GM13976 (cell line): Measurements from ENCODE around the gene TBC1D22A.
"Not testable (repeated sequence)": the region's sequence is repeated elsewhere in the genome, so short reads cannot be mapped to it uniquely, and the experiment has no call there.

Source experiments
- DNase-seq: peaks from one replicate; pipeline ENCODE4 v3.0.0; 2012; ENCODE audit warnings: low spot score
- CTCF ChIP-seq: IDR thresholded peaks from 2 replicates; pipeline ENCODE4 v1.5.1; 2012; ENCODE audit warnings: borderline replicate concordance, mild to moderate bottlenecking; ENCODE audit not compliant: insufficient read depth; ENCODE audit errors: extremely low read depth, missing control alignments, control extremely low read depth
- in situ Hi-C: fragments of 300-500 bp; cut with MboI; formaldehyde crosslinking; loops from one replicate; pipeline ENCODE4 v1.12.0; 2022; ENCODE audit warnings: low sequenced_read_pairs, mixed read lengths, inconsistent platforms; ENCODE audit not compliant: unreplicated experiment

The TBC1D22A gene

DNA sequence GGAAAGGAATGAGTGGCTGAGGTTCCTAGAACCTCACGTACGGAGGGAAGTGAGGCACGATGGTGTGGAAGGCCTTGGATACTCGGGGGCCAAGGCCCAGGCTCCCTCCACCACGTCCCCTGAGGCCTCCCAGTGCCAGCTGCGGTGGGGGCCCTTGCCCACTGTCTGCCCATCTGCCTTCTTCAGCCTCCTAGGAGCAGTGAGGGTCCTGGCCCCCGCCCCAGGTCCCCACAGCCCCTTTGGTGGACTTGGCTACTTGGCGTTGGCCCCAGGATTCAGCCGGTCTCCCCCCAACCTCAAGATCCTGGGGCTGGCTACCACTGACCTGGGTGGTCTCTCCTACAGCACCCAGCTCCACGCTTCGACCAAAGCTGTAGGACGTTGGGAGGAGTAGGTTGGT, 373.6 kb downstream of the TBC1D22A start:
- no peak for DNase-seq
- no peak for TF ChIP-seq CTCF
- in situ Hi-C loops, result no loop called here

- no peak for DNase-seq
- TF ChIP-seq CTCF, result no peak
- in situ Hi-C loops, result no loop called here
Observed at GRCh38 chr22:47136671-47137070, 374.2 kb downstream of the TBC1D22A start.

DNA sequence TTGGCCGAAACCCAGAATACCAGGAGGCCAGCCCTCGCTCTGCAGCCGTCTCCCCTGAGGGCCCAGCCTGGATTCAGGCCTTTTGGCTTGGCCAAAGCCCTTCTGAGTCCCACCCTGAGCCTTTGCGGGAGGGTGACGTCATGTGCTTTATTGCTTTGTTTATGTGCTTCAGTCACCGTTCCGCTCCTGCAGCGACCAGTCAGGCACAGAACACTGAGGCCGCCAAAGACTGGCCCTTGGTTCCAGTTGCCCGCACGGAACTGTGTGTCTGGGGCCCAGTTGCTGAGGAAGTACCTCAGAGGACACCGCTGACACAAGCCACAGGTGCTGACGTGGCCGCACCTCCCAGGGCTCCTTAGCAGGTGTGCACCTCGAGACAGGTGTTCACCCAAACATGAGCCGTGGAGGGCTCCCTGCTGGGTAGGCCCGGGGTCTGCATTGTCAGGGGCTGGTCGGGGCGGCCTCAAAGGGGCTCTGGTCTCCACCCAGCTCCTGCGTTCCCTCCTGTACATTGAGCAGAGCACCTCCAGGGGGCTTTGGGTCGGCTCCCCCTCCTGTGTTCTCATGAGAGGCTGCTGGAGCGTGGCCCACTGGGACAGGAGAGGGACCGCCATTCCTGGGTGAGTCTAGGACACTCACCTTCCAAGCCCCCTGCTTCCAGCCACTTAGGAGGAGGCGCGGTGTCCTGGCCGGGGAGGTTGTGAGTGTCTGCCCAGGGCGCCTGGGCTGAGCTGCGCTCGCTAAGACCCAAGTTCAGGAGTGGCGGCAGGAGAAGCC, 376.8 kb downstream of the TBC1D22A start:
- TF ChIP-seq CTCF, result no peak
- DNase-seq, result no peak
- in situ Hi-C loops, result no loop called here

GRCh38 chr22:47139790-47140119, 377.3 kb downstream of the TBC1D22A start:
- in situ Hi-C loops, result no loop called here
- TF ChIP-seq CTCF, result no peak

DNA sequence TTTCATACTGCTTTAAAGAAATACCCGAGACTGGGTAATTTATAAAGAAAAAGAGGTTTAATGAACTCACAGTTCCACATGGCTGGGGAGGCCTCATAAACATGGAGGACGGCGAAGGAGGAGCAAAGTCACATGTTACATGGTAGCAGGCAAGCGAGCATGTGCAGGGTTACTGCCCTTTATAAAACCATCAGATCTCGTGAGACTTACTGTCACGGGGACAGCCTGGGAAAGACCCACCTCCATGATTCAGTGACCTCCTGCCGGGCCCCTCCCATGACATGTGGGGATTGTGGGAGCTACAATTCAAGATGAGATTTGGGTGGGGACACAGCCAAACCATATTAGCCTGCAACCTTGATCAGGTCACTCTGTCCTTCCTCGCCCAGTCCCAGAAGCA, 378.5 kb downstream of the TBC1D22A start:
- DNase-seq, in situ Hi-C loops: not testable (repeated sequence)

More at GRCh38 chr22:47139790-47140119, 377.3 kb downstream of the TBC1D22A start:
- no peak for DNase-seq

DNA sequence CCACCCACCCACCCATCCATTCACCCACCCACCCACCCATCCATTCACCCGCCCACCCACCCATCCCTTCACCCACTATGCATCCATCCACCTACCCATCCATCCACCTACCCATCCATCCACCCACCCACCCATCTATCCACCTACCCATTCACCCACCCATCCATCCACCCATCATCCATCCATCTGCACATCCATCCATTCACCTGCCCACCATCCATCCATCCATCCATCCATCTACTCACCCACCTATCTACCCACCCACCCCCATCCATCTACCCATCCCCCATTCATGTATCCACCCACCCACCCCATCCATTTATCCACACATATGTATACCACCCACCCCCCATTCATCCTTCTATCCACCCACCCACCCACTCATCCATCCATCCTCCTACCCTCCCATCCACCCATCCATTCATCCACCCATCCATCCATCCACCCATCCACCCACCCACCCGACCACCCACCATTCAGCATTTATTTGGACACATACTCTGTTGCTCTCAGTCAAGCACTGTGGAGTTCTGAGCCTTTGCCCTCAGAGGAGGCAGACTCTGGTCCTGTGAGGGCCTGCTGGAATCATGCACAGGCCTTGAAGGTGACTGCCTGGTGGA, 380.1 kb downstream of the TBC1D22A start:
- in situ Hi-C loops, result no loop called here
- no peak for TF ChIP-seq CTCF
- DNase-seq, result no peak

- no peak for DNase-seq
- no peak for TF ChIP-seq CTCF
- in situ Hi-C loops, result no loop called here
Observed at GRCh38 chr22:47143249-47143938, 380.9 kb downstream of the TBC1D22A start.
